ENCODE measurements around the gene TENM3. TPM values are rescaled to one million over a fixed set of nuclear protein-coding genes. Genes with fewer than 3 reads are reported as not detected.
"Not testable (repeated sequence)": the region's sequence is repeated elsewhere in the genome, so short reads cannot be mapped to it uniquely, and the experiment has no call there.

The TENM3 gene
- not detected for total RNA-seq

GRCh38 chr4:182243204-182243603, at the start of gene TENM3:
TSS of gene TENM3 (plus strand) at chr4:182243402. CDS start at chr4:182324021, 80,619 bp downstream.
- H3K27ac Mint-ChIP-seq; CTCF ChIA-PET; H3K4me1 Mint-ChIP-seq; ATAC-seq; H3K27me3 Mint-ChIP-seq; H3K9me3 Mint-ChIP-seq (ENCODE audit: low read depth); DNase-seq; H3K4me3 Mint-ChIP-seq; H3K36me3 Mint-ChIP-seq: not testable (repeated sequence)

GRCh38 chr4:182194091-182194824, 48.9 kb upstream of the TENM3 start:
- no peaks in the 10 kb centered on the region for H3K4me1 Mint-ChIP-seq
- no peaks in the 10 kb centered on the region for H3K27me3 Mint-ChIP-seq
- ATAC-seq (no peak), DNase-seq (no peak)
- H3K36me3 Mint-ChIP-seq: no peaks in the 10 kb centered on the region
- CTCF ChIA-PET: no interaction called here
- peaks cover 2% of the 10 kb centered on the region for H3K9me3 Mint-ChIP-seq (ENCODE audit: low read depth)
- H3K27ac Mint-ChIP-seq: no peak overlapping the region
- no peak overlapping the region for H3K4me3 Mint-ChIP-seq

GRCh38 chr4:182197611-182198010, 45.6 kb upstream of the TENM3 start:
- DNase-seq: no peak
- ATAC-seq: no peak
- Mint-ChIP-seq H3K4me1 (no peaks in the 10 kb centered on the region), H3K4me3 (no peak overlapping the region), H3K27me3 (no peaks in the 10 kb centered on the region), H3K27ac (no peak overlapping the region), H3K9me3 (ENCODE audit: low read depth) (peaks cover 4% of the 10 kb centered on the region), H3K36me3 (no peaks in the 10 kb centered on the region)
- CTCF ChIA-PET: no interaction called here

- Mint-ChIP-seq H3K27ac (no peak overlapping the region), H3K27me3 (no peaks in the 10 kb centered on the region), H3K9me3 (ENCODE audit: low read depth) (peaks cover 2% of the 10 kb centered on the region), H3K36me3 (no peaks in the 10 kb centered on the region), H3K4me3 (no peak overlapping the region), H3K4me1 (no peaks in the 10 kb centered on the region)
- CTCF ChIA-PET: no interaction called here
- no peak for ATAC-seq
- no peak for DNase-seq
Measured at GRCh38 chr4:182201871-182202270, 41.3 kb upstream of the TENM3 start.

- Mint-ChIP-seq H3K4me3 (no peak overlapping the region), H3K4me1 (no peaks in the 10 kb centered on the region), H3K27me3 (no peaks in the 10 kb centered on the region), H3K36me3 (no peaks in the 10 kb centered on the region), H3K9me3 (ENCODE audit: low read depth) (peaks cover 2% of the 10 kb centered on the region), H3K27ac (no peak overlapping the region)
- CTCF ChIA-PET: no interaction called here
- ATAC-seq: no peak
- no peak for DNase-seq
Measured at GRCh38 chr4:182202650-182203049, 40.6 kb upstream of the TENM3 start.

- Mint-ChIP-seq H3K27me3 (no peaks in the 10 kb centered on the region), H3K9me3 (ENCODE audit: low read depth) (peaks cover 2% of the 10 kb centered on the region), H3K36me3 (no peaks in the 10 kb centered on the region), H3K4me3 (no peak overlapping the region), H3K27ac (no peak overlapping the region), H3K4me1 (no peaks in the 10 kb centered on the region)
- ATAC-seq: no peak
- CTCF ChIA-PET: no interaction called here
- no peak for DNase-seq
Measured at GRCh38 chr4:182203872-182204411, 39.3 kb upstream of the TENM3 start.

GRCh38 chr4:182205306-182205705, 37.9 kb upstream of the TENM3 start:
- Mint-ChIP-seq H3K4me1 (no peaks in the 10 kb centered on the region), H3K9me3 (ENCODE audit: low read depth) (peaks cover 2% of the 10 kb centered on the region), H3K27ac (no peak overlapping the region), H3K27me3 (no peaks in the 10 kb centered on the region), H3K36me3 (no peaks in the 10 kb centered on the region), H3K4me3 (no peak overlapping the region)
- ATAC-seq (no peak), DNase-seq (no peak)
- CTCF ChIA-PET: no interaction called here

GRCh38 chr4:182206266-182206665, 36.9 kb upstream of the TENM3 start:
- CTCF ChIA-PET: no interaction called here
- ATAC-seq (no peak), DNase-seq (no peak)
- no peak overlapping the region for H3K27ac Mint-ChIP-seq
- no peaks in the 10 kb centered on the region for H3K4me1 Mint-ChIP-seq
- no peaks in the 10 kb centered on the region for H3K36me3 Mint-ChIP-seq
- no peak overlapping the region for H3K4me3 Mint-ChIP-seq
- no peaks in the 10 kb centered on the region for H3K9me3 Mint-ChIP-seq (ENCODE audit: low read depth)
- no peaks in the 10 kb centered on the region for H3K27me3 Mint-ChIP-seq

- Mint-ChIP-seq H3K27me3 (no peaks in the 10 kb centered on the region), H3K27ac (no peak overlapping the region), H3K9me3 (ENCODE audit: low read depth) (no peaks in the 10 kb centered on the region), H3K36me3 (no peaks in the 10 kb centered on the region), H3K4me3 (no peak overlapping the region), H3K4me1 (no peaks in the 10 kb centered on the region)
- CTCF ChIA-PET: no interaction called here
- no peak for ATAC-seq
- no peak for DNase-seq
Measured at GRCh38 chr4:182206916-182207315, 36.3 kb upstream of the TENM3 start.

GRCh38 chr4:182207830-182208396, 35.3 kb upstream of the TENM3 start:
- Mint-ChIP-seq H3K27me3 (no peaks in the 10 kb centered on the region), H3K9me3 (ENCODE audit: low read depth) (no peaks in the 10 kb centered on the region), H3K36me3 (no peaks in the 10 kb centered on the region), H3K4me3 (no peak overlapping the region), H3K4me1 (no peaks in the 10 kb centered on the region), H3K27ac (no peak overlapping the region)
- ATAC-seq: no peak
- DNase-seq: no peak
- CTCF ChIA-PET: no interaction called here

GRCh38 chr4:182208526-182209050, 34.6 kb upstream of the TENM3 start:
- H3K9me3 Mint-ChIP-seq (ENCODE audit: low read depth): no peaks in the 10 kb centered on the region
- H3K4me3 Mint-ChIP-seq: no peak overlapping the region
- ATAC-seq (no peak), DNase-seq (no peak)
- H3K27ac Mint-ChIP-seq: no peak overlapping the region
- no peaks in the 10 kb centered on the region for H3K36me3 Mint-ChIP-seq
- H3K4me1 Mint-ChIP-seq: no peaks in the 10 kb centered on the region
- CTCF ChIA-PET: no interaction called here
- no peaks in the 10 kb centered on the region for H3K27me3 Mint-ChIP-seq

- H3K9me3 Mint-ChIP-seq (ENCODE audit: low read depth): no peaks in the 10 kb centered on the region
- no peaks in the 10 kb centered on the region for H3K4me1 Mint-ChIP-seq
- no peaks in the 10 kb centered on the region for H3K27me3 Mint-ChIP-seq
- ATAC-seq (no peak), DNase-seq (no peak)
- H3K36me3 Mint-ChIP-seq: no peaks in the 10 kb centered on the region
- H3K27ac Mint-ChIP-seq: no peak overlapping the region
- H3K4me3 Mint-ChIP-seq: no peak overlapping the region
- CTCF ChIA-PET: no interaction called here
Measured at GRCh38 chr4:182212211-182212761, 30.9 kb upstream of the TENM3 start.

- no peak for ATAC-seq
- no peak overlapping the region for H3K27ac Mint-ChIP-seq
- H3K4me1 Mint-ChIP-seq: no peaks in the 10 kb centered on the region
- no peak for DNase-seq
- H3K36me3 Mint-ChIP-seq: no peaks in the 10 kb centered on the region
- no peaks in the 10 kb centered on the region for H3K27me3 Mint-ChIP-seq
- H3K4me3 Mint-ChIP-seq: no peak overlapping the region
- CTCF ChIA-PET: no interaction called here
- no peaks in the 10 kb centered on the region for H3K9me3 Mint-ChIP-seq (ENCODE audit: low read depth)
Measured at GRCh38 chr4:182213004-182213403, 30.2 kb upstream of the TENM3 start.

GRCh38 chr4:182215148-182215547, 28.1 kb upstream of the TENM3 start:
- Mint-ChIP-seq H3K36me3 (no peaks in the 10 kb centered on the region), H3K9me3 (ENCODE audit: low read depth) (no peaks in the 10 kb centered on the region)
- CTCF ChIA-PET: no interaction called here

More at GRCh38 chr4:182215148-182215547, 28.1 kb upstream of the TENM3 start:
- Mint-ChIP-seq H3K4me1 (no peaks in the 10 kb centered on the region), H3K4me3 (no peak overlapping the region), H3K27ac (no peak overlapping the region), H3K27me3 (no peaks in the 10 kb centered on the region)
- no peak for DNase-seq
- ATAC-seq: no peak

Data from activated CD8-positive, alpha-beta memory T cell treated with anti-CD3 and anti-CD28 coated beads, Interleukin-2, amount 10 ng/mL, durations not matched to agents 7 days and 5 days (primary cell).